HepG2 (cell line): ENCODE measurements around the gene SLC44A4. TPM values are rescaled to one million over a fixed set of nuclear protein-coding genes. Genes with fewer than 3 reads are reported as not detected.

Experiments
- CENPX ChIP-seq: sonication (generic); formaldehyde crosslinking; IDR thresholded peaks from 2 replicates; pipeline ENCODE4 v1.9.0; 2021; ENCODE audit warnings: mild to moderate bottlenecking, missing genetic modification reagents, moderate library complexity
- FOXA1 ChIP-seq, 2 experiments: fragments of 450-650 bp in 1 of 2; sonication (generic) in 1 of 2; formaldehyde crosslinking in 1 of 2; IDR thresholded peaks; 2 replicates each; pipeline versions ENCODE4 v1.4.0 to v1.6.1; 2016 to 2020; ENCODE audit warnings: missing genetic modification reagents in 1 of 2
- FOXJ3 ChIP-seq: sonication (generic); formaldehyde crosslinking; IDR thresholded peaks from 2 replicates; pipeline ENCODE4 v1.4.0; 2020; ENCODE audit warnings: missing genetic modification reagents, mild to moderate bottlenecking, borderline replicate concordance
- GPBP1L1 ChIP-seq: sonication (generic); formaldehyde crosslinking; IDR thresholded peaks from 2 replicates; pipeline ENCODE4 v1.5.0; 2020; ENCODE audit warnings: mild to moderate bottlenecking, missing genetic modification reagents
- KMT2B ChIP-seq: IDR thresholded peaks from 2 replicates; pipeline ENCODE4 v1.6.1; 2016; ENCODE audit warnings: missing genetic modification reagents, missing compliant biosample characterization
- MAX ChIP-seq: IDR thresholded peaks from 2 replicates; pipeline ENCODE4 v1.6.1; 2012; ENCODE audit warnings: inconsistent platforms
- MBNL3 ChIP-seq: fragments of 250-450 bp; sonication (Bioruptor Pico); conservative IDR thresholded peaks from 2 replicates; pipeline ENCODE4 v1.8.0; 2022; ENCODE audit warnings: mild to moderate bottlenecking, inconsistent platforms
- NR2C2 ChIP-seq: sonication (generic); formaldehyde crosslinking; IDR thresholded peaks from 2 replicates; pipeline ENCODE4 v1.4.0; 2020; ENCODE audit warnings: missing genetic modification reagents, mild to moderate bottlenecking, moderate library complexity, borderline replicate concordance
- RXRB ChIP-seq: IDR thresholded peaks from 2 replicates; pipeline ENCODE4 v1.6.1; 2016; ENCODE audit warnings: borderline replicate concordance, missing genetic modification reagents, missing compliant biosample characterization
- SALL2 ChIP-seq: sonication (generic); formaldehyde crosslinking; IDR thresholded peaks from 2 replicates; pipeline ENCODE4 v1.8.1; 2023; ENCODE audit warnings: mild to moderate bottlenecking, missing genetic modification reagents, inconsistent platforms
- SIX1 ChIP-seq: sonication (generic); formaldehyde crosslinking; IDR thresholded peaks from 2 replicates; pipeline ENCODE4 v1.4.0; 2020; ENCODE audit warnings: missing genetic modification reagents, borderline replicate concordance
- SOX13 ChIP-seq, 3 experiments: fragments of 450-650 bp in 1 of 3; sonication (generic) in 1 of 3; formaldehyde crosslinking in 1 of 3; IDR thresholded peaks in 2 of 3; conservative IDR thresholded peaks in 1 of 3; 2 replicates each; pipeline versions ENCODE4 v1.5.0 to v1.6.1; 2016 to 2020; ENCODE audit warnings: antibody characterized with exemption in 1 of 3, mild to moderate bottlenecking in 1 of 3, missing compliant biosample characterization in 1 of 3, missing genetic modification reagents in 1 of 3, moderate library complexity in 1 of 3
- SYNCRIP ChIP-seq: fragments of 200-400 bp; formaldehyde crosslinking; IDR thresholded peaks from 2 replicates; pipeline ENCODE4 v1.6.1; 2018; ENCODE audit warnings: mild to moderate bottlenecking, low read depth, low read length; ENCODE audit not compliant: insufficient read depth
- TEAD2 ChIP-seq: sonication (generic); formaldehyde crosslinking; IDR thresholded peaks from 2 replicates; pipeline ENCODE4 v1.9.0; 2021; ENCODE audit warnings: missing genetic modification reagents
- TEAD3 ChIP-seq: optimal IDR thresholded peaks from 2 replicates; pipeline ENCODE3; 2016; ENCODE audit warnings: borderline replicate concordance
- ZFP36L2 ChIP-seq: sonication (generic); formaldehyde crosslinking; IDR thresholded peaks from 2 replicates; pipeline ENCODE4 v1.4.0; 2020; ENCODE audit warnings: missing genetic modification reagents
- ZNF138 ChIP-seq: sonication (generic); formaldehyde crosslinking; IDR thresholded peaks from 2 replicates; pipeline ENCODE4 v1.5.0; 2020; ENCODE audit warnings: mild to moderate bottlenecking, low read depth, missing genetic modification reagents
- ZNF333 ChIP-seq: sonication (generic); formaldehyde crosslinking; IDR thresholded peaks from 2 replicates; pipeline ENCODE4 v1.4.0; 2020; ENCODE audit warnings: mild to moderate bottlenecking, missing genetic modification reagents, borderline replicate concordance
- ZNF367 ChIP-seq: sonication (generic); formaldehyde crosslinking; IDR thresholded peaks from 2 replicates; pipeline ENCODE4 v1.4.0; 2020; ENCODE audit warnings: missing genetic modification reagents, borderline replicate concordance
- ZNF44 ChIP-seq: sonication (generic); formaldehyde crosslinking; IDR thresholded peaks from 2 replicates; pipeline ENCODE4 v1.5.1; 2020; ENCODE audit warnings: mild to moderate bottlenecking, missing genetic modification reagents
- ZNF501 ChIP-seq: sonication (generic); formaldehyde crosslinking; IDR thresholded peaks from 2 replicates; pipeline ENCODE4 v1.5.1; 2020; ENCODE audit warnings: mild to moderate bottlenecking, moderate library complexity, missing genetic modification reagents
- ZNF547 ChIP-seq: sonication (generic); formaldehyde crosslinking; IDR thresholded peaks from 2 replicates; pipeline ENCODE4 v1.5.1; 2020; ENCODE audit warnings: mild to moderate bottlenecking, missing genetic modification reagents
- ZNF564 ChIP-seq: sonication (generic); formaldehyde crosslinking; IDR thresholded peaks from 2 replicates; pipeline ENCODE4 v1.8.1; 2023; ENCODE audit warnings: mild to moderate bottlenecking, missing genetic modification reagents
- ZNF687 ChIP-seq: sonication (generic); formaldehyde crosslinking; IDR thresholded peaks from 2 replicates; pipeline ENCODE4 v1.5.1; 2020; ENCODE audit warnings: mild to moderate bottlenecking, missing genetic modification reagents, moderate library complexity
- polyA plus RNA-seq, 8 experiments: library from polyadenylated mRNA; depleted of rRNA in 3 of 8; stranded (reverse) in 7 of 8; unstranded in 1 of 8; fragments of >200 nt; fragmentation: Illumina TruSeq in 4 of 8; extraction: Trizol in 4 of 8; gene quantifications; 2 replicates each; pipeline versions ENCODE4 v1.2.1 to v1.2.3, GENCODE V29; 2011 to 2016; ENCODE audit warnings: low read depth in 4 of 8, missing spikeins in 1 of 8, mixed read lengths in 1 of 8; ENCODE audit not compliant: insufficient read depth in 1 of 8
- total RNA-seq, 5 experiments: library from RNA; depleted of rRNA; stranded (reverse); fragments of >200 nt; fragmentation: Illumina TruSeq; extraction: Trizol; gene quantifications; 2 replicates each; pipeline ENCODE4 v1.2.3, GENCODE V29; 2016; ENCODE audit warnings: low read depth in 1 of 5

Gene SLC44A4
- total and polyA plus RNA-seq, 2 of the 13 experiments (the other 11 are each of a cell fraction or from before 2014, with no cell fraction given), result 3.5 to 5.9 TPM

GRCh38 chr6:31897612-31898382 is 19.0 kb upstream of the SLC44A4 start, which contains the start of gene EHMT2 (continued):
- TF ChIP-seq FOXJ3 (CRISPR knock-in tag), result no peak
- TF ChIP-seq CENPX (CRISPR knock-in tag), result no peak
- TF ChIP-seq FOXA1 (IDR thresholded peaks at IDR 0.05), result no peak
- TF ChIP-seq FOXA1 (CRISPR knock-in tag; IDR thresholded peaks at IDR 0.05), result no peak
- TF ChIP-seq ZNF44 (CRISPR knock-in tag), result no peak
- no peak for TF ChIP-seq SIX1 (CRISPR knock-in tag)
- no peak for TF ChIP-seq MBNL3 (CRISPR knock-in tag)
- peak; percentile 80 for TF ChIP-seq ZNF138 (CRISPR knock-in tag)
- 0 out of 2 replicates have a peak, but pooled peaks have one; percentile 21 for TF ChIP-seq RXRB (CRISPR knock-in tag)
- TF ChIP-seq ZNF687 (CRISPR knock-in tag), result peak; percentile 57
- TF ChIP-seq KMT2B, result peak; percentile 49; the same call in 1 of the 2 replicates
- no peak for TF ChIP-seq SYNCRIP
- TF ChIP-seq NR2C2 (CRISPR knock-in tag), result peak; percentile 23; the same call in 1 of the 2 replicates
- no peak for TF ChIP-seq ZFP36L2 (CRISPR knock-in tag)
- no peak for TF ChIP-seq TEAD2
- TF ChIP-seq MAX, result peak; percentile 90
- TF ChIP-seq ZNF367 (CRISPR knock-in tag), result no peak
- TF ChIP-seq ZNF333 (CRISPR knock-in tag), result peak; percentile 75; the same call in 1 of the 2 replicates
- peak; percentile 59 for TF ChIP-seq ZNF564 (CRISPR knock-in tag)
- TF ChIP-seq SALL2 (CRISPR knock-in tag), result no peak
- TF ChIP-seq ZNF547, result 0 out of 2 replicates have a peak, but pooled peaks have one; percentile 71
- no peak for TF ChIP-seq GPBP1L1
- TF ChIP-seq SOX13 (IDR thresholded peaks at IDR 0.05), result no peak
- TF ChIP-seq SOX13 (CRISPR knock-in tag; conservative IDR thresholded peaks at IDR 0.05 in 1 of 2, IDR thresholded peaks at IDR 0.05 in 1 of 2), result 0 out of 4 replicates have a peak, but pooled peaks have one; percentile 4 to 80
- TF ChIP-seq ZNF501 (CRISPR knock-in tag), result peak; percentile 79; the same call in 1 of the 2 replicates
- peak; percentile 42 for TF ChIP-seq TEAD3 (CRISPR knock-in tag)
